Adrenal gland (tissue), 12 donors: ENCODE data around the gene SLC38A9. TPM values are rescaled to one million over a fixed set of nuclear protein-coding genes. Genes with fewer than 3 reads are reported as not detected.

Experiments
- DNase-seq, 7 donors: peaks; one replicate each; pipeline ENCODE4 v3.0.0-alpha.2; 2019 to 2020
- H3K27ac ChIP-seq, 5 donors: fragments of 200-600 bp; sonication (generic) in 4 of 5; 1 replicate in 3 of 5; 2 replicates in 2 of 5; pipeline versions ENCODE4 v1.5.1 to v1.8.0; 2016 to 2020; ENCODE audit warnings: mild to moderate bottlenecking in 1 of 5
- H3K27me3 ChIP-seq: fragments of 200-600 bp; 2 replicates; pipeline ENCODE4 v1.8.0; 2021
- H3K36me3 ChIP-seq, 2 donors: fragments of 200-600 bp; replicated peaks in 1 of 2; 1 replicate in 1 of 2; 2 replicates in 1 of 2; pipeline versions ENCODE4 v1.5.1 to v1.8.0; 2018 to 2022
- H3K4me1 ChIP-seq, 2 donors: fragments of 200-600 bp; replicated peaks in 1 of 2; 1 replicate in 1 of 2; 2 replicates in 1 of 2; pipeline versions ENCODE4 v1.5.1 to v1.8.0; 2018 to 2021
- H3K4me3 ChIP-seq, 4 donors: fragments of 200-600 bp; sonication (generic) in 3 of 4; one replicate each; pipeline ENCODE4 v1.5.1; 2016 to 2018
- H3K9me3 ChIP-seq, 3 donors: fragments of 200-600 bp; sonication (generic) in 1 of 3; replicated peaks in 1 of 3; 1 replicate in 2 of 3; 2 replicates in 1 of 3; pipeline versions ENCODE4 v1.5.1 to v1.8.0; 2016 to 2021
- POLR2A ChIP-seq, 2 donors: fragments of 450-650 bp; IDR thresholded peaks; one replicate each; pipeline ENCODE4 v1.6.1; 2017; ENCODE audit warnings: antibody characterized with exemption in 2 of 2, mild to moderate bottlenecking in 2 of 2, moderate library complexity in 1 of 2
- WGBS, 4 donors: extraction: QIAGEN DNeasy Blood & Tissue Kit in 2 of 4; methylation state at CpG; one replicate each; pipeline versions ENCODE4 v1.1.5 to v1.1.7; 2013 to 2017; 5-methylcytosine and 5-hydroxymethylcytosine counted together
- intact Hi-C, 2 donors: fragments of 100-400 bp; cut with DNase I; formaldehyde crosslinking; loops; one replicate each; pipeline versions ENCODE4 v1.14.1 to v1.15.0; 2022 to 2023
- polyA plus RNA-seq, 3 donors: library from polyadenylated mRNA; stranded (reverse); fragments of 200-250 nt in 2 of 3; fragments of 350-450 nt in 1 of 3; fragmentation: Illumina TruSeq in 1 of 3; extraction: RNeasy Lipid Tissue Mini Kit (QIAGEN cat#74804) in 1 of 3; gene quantifications; one replicate each; pipeline ENCODE4 v1.2.3, GENCODE V29; 2013 to 2014
- total RNA-seq, 9 donors: library from RNA; depleted of rRNA in 4 of 9; stranded (reverse); fragments of >200 nt in 4 of 9; fragments of 120-200 nt in 1 of 9; fragmentation: NEBNext Ultra II Directional in 1 of 9; extraction: Animal tissue kit (Norgen Biotek cat#: 25700) in 1 of 9; gene quantifications; one replicate each; pipeline versions ENCODE4 v1.1.0 to v1.2.4, GENCODE V29; 2013 to 2023
- TF ChIP-seq, protein P1 (sequence below), 6 experiments: fragments of 450-650 bp in 4 of 6; fragments of 200-600 bp in 2 of 6; sonication (generic) in 1 of 6; IDR thresholded peaks; 1 replicate in 5 of 6; 2 replicates in 1 of 6; pipeline versions ENCODE4 v1.5.1 to v1.8.0; 2016 to 2021; ENCODE audit warnings: antibody characterized with exemption in 6 of 6, mild to moderate bottlenecking in 2 of 6, moderate library complexity in 1 of 6
- donor health status: healthy with polysubstance abuse.
- donor health status: Bipolar disorder and iron deficiency.
- donor health status: DM: yes; HTN: yes; CAD: no.
- donor health status: DM: no; HTN: no; CAD: no.
- donor health status: DM: no; HTN: no; CAD: no.
- donor health status: DM: yes; HTN: yes; CAD: no.

The SLC38A9 gene
- total and polyA plus RNA-seq, 12 donors = 7.6 to 61.4 (median 13.8) TPM

DNA sequence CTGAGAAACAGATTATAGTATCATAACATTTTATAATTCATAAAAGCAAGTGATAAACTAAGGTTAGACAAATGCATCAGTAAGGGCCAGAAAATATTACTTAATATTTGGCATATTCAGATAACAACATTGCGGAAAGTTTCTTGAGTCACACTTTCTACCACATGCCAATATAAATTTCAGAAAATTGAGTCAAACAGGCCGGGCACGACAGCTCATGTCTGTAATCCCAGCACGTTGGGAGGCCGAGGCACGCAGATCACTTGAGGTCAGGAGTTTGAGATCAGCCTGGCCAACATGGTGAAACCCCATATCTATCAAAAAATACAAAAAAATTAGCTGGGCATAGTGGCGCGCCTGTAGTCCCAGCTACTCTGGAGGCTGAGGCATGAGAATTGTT, 47.1 kb downstream of the SLC38A9 start:
- peaks cover 0 to 15% of the 10 kb centered on the region in 2 donors for H3K36me3 ChIP-seq
- no peaks in the 10 kb centered on the region for H3K27me3 ChIP-seq
- no peaks in the 10 kb centered on the region for H3K9me3 ChIP-seq
- WGBS, 4 donors = 82 to 97% (median 91%) methylated on average over 8 of the region's 8 CpGs
- TF ChIP-seq POLR2A (IDR thresholded peaks at IDR 0.05) = no peak
- TF ChIP-seq, protein P1, sequence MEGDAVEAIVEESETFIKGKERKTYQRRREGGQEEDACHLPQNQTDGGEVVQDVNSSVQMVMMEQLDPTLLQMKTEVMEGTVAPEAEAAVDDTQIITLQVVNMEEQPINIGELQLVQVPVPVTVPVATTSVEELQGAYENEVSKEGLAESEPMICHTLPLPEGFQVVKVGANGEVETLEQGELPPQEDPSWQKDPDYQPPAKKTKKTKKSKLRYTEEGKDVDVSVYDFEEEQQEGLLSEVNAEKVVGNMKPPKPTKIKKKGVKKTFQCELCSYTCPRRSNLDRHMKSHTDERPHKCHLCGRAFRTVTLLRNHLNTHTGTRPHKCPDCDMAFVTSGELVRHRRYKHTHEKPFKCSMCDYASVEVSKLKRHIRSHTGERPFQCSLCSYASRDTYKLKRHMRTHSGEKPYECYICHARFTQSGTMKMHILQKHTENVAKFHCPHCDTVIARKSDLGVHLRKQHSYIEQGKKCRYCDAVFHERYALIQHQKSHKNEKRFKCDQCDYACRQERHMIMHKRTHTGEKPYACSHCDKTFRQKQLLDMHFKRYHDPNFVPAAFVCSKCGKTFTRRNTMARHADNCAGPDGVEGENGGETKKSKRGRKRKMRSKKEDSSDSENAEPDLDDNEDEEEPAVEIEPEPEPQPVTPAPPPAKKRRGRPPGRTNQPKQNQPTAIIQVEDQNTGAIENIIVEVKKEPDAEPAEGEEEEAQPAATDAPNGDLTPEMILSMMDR (IDR thresholded peaks at IDR 0.05) = no peak
- intact Hi-C loops = no loop called here
- no peaks in the 10 kb centered on the region for H3K4me1 ChIP-seq
- H3K27ac ChIP-seq = no peak overlapping the region
- DNase-seq = no peak
- no peak overlapping the region for H3K4me3 ChIP-seq

DNA sequence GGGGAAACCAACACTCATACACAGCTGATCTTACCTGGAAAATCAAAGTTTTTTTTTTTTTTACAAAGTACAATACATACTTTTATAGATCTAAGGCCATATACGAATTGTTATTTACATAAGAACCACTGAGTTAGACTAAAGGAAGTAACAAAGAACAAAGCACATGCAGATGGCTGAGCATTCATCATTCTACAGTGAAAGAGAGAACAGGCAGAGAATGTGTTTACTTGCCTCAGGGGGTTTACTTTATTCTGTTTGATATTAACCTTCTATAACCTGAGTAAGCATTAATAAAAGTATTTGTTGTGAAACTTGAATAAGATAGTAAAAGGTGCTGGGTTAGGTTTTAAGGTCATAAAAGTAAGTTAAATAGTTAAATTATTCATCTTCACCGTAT, 54.7 kb downstream of the SLC38A9 start:
- H3K27me3 ChIP-seq = no peaks in the 10 kb centered on the region
- no peak overlapping the region for H3K4me3 ChIP-seq
- H3K9me3 ChIP-seq = no peaks in the 10 kb centered on the region
- H3K36me3 ChIP-seq = no peaks in the 10 kb centered on the region
- no peak overlapping the region for H3K27ac ChIP-seq
- WGBS, 4 donors = 74 to 84% (median 77%) methylated on average over 2 of the region's 2 CpGs
- no peak for DNase-seq
- intact Hi-C loops = no loop called here
- TF ChIP-seq, protein P1 (IDR thresholded peaks at IDR 0.05) = no peak
- no peak for TF ChIP-seq POLR2A (IDR thresholded peaks at IDR 0.05)
- H3K4me1 ChIP-seq = no peaks in the 10 kb centered on the region

DNA sequence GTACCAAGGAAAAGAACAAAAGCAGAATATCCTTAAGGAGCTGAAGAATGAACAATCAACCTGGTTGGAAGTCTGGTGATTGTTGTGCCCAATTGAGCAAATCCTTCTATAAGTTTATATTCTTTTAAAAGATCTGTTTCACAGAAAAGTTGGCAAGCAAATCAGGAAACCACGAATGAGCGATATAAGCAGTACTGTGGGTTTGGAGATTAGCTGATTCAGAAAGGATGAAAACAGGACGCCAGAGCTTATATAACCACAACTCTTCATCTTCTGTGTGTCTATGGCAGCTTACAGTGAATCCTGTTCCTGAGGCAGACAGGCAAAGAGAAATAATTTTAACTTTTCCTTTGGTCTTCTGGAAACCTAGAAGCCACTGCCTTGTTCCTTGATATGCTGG, 61.7 kb downstream of the SLC38A9 start:
- Histone ChIP-seq H3K9me3 (no peaks in the 10 kb centered on the region), H3K4me3 (no peak overlapping the region), H3K27ac (no peak overlapping the region), H3K36me3 (no peaks in the 10 kb centered on the region), H3K27me3 (no peaks in the 10 kb centered on the region), H3K4me1 (peaks cover 0 to 7% of the 10 kb centered on the region in 2 donors)
- no peak for DNase-seq
- TF ChIP-seq, protein P1 (IDR thresholded peaks at IDR 0.05) = no peak
- no peak for TF ChIP-seq POLR2A (IDR thresholded peaks at IDR 0.05)
- 58 to 68% (median 60%) methylated on average over 3 of the region's 3 CpGs for WGBS, 4 donors
- intact Hi-C loops = no loop called here

DNA sequence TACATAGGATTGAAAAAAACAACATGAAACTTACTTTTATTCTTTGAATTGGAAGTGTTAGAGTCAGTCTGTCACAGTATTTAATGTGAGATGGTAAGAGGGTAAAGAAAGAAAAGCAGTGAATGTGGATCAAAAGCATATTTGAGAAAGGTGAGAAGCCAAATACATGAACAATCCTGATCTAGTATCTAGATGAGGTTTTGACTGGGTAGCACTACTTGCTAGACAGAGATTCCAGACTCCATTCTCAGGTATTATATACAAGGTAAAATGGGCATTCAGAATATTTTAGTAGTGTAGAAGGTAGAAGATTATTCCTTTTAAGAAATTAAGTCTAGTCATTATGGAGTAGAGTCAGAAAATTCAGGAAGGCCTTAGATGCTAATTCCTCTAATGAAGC, 62.2 kb downstream of the SLC38A9 start:
- no peaks in the 10 kb centered on the region for H3K36me3 ChIP-seq
- TF ChIP-seq, protein P1 (IDR thresholded peaks at IDR 0.05) = no peak
- no peak for TF ChIP-seq POLR2A (IDR thresholded peaks at IDR 0.05)
- intact Hi-C loops = no loop called here
- no peaks in the 10 kb centered on the region for H3K9me3 ChIP-seq
- H3K4me1 ChIP-seq = peaks cover 0 to 11% of the 10 kb centered on the region in 2 donors
- no peak overlapping the region for H3K4me3 ChIP-seq
- no peak for DNase-seq
- no peak overlapping the region for H3K27ac ChIP-seq
- no peaks in the 10 kb centered on the region for H3K27me3 ChIP-seq
